HG03039 (cell line): Measurements from ENCODE around the gene HEATR9.
"Not testable (repeated sequence)": the region's sequence is repeated elsewhere in the genome, so short reads cannot be mapped to it uniquely, and the experiment has no call there.

Source experiments
- ATAC-seq: cut with Tn5 transposase; IDR thresholded peaks from one replicate; pipeline ENCODE4 v1.9.1; 2021; ENCODE audit warnings: mild to moderate bottlenecking, moderate library complexity; ENCODE audit not compliant: unreplicated experiment

Gene HEATR9, protein sequence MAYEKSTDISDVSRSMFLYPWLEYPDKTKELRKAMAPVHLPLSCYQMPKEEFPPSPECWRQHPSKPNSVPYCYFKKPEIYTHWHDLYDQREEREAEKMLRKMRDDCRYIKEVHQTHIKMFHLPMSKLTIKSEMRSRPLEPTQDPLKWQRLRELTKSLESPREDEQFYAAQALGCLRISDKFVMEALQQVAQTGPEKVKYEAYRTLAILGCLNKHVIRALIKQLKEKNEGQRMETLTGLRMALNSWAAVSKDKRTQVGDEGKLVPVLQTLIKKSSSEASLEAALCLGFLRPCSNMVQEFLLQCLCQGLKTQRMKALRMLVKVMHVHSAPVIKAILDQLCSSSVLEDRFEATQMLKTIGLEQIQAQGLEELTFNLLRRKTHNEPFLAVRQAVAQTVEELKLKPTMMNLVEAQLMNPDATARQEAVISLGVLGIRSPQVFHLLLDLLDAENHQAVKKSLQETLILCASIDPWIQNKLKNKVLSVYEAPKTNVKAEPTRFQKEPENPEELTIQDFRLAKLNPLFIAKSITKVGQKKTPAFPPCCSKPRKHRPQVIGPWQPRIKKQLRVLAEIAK

DNA sequence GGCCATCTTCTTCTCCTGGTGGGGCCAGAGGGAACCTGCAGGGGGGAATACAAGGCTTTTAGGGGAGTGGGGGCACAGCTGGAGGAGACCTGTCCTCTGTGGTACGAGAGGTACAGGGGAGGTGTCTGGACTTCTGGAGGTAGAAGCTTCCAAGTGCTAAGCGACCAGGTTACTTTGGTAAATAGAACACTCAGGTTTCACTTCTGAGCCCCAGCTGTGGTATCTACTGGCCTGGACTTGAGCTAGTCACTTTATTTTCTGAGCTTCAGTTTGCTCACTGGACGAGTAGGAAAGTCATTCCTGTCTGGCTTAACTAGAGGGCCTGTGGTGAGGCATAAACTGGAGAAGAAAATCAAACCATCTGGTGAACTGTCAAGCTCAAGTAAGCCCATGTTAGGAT is at the start of gene HEATR9:
Gene HEATR9, minus strand, starts transcription at position 155 of the 400 bp plus-strand sequence. Its CDS starts 149 bp downstream, at position 6.
- ATAC-seq, result no peak

DNA sequence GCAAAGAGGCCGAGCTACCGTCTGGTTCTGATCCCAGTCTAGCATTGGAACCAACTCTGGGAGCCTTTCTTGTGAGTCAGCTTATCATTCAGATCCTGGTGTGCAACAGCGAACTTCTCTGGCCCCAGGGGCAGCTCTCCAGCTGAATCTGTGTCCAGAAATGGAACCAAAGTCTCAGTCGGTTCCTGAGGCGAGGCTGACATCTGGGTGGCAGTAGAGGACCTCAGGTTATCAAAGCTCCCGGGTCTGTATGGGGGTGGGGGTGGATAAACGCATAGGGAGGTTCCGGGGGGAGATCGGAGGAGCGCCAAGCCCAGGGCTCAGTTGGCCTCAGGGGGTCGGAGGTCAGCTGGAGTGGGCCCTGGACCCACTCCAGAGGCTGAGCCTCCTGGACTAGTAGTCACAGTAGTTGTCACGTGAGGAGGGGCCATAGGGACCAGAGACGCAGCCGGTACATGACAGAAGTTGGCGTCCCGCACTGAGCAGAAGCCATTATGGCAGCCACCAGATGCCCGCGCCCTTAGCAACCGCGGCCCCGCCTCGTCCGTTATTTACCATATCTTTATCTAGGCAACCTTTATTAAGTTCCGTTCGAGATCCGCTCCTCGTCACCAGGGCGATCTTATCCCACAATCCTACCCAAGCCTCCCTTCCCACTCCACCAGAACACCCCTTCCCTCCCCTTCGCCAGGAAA is 49.0 kb upstream of the HEATR9 start:
- ATAC-seq, result no peak

DNA sequence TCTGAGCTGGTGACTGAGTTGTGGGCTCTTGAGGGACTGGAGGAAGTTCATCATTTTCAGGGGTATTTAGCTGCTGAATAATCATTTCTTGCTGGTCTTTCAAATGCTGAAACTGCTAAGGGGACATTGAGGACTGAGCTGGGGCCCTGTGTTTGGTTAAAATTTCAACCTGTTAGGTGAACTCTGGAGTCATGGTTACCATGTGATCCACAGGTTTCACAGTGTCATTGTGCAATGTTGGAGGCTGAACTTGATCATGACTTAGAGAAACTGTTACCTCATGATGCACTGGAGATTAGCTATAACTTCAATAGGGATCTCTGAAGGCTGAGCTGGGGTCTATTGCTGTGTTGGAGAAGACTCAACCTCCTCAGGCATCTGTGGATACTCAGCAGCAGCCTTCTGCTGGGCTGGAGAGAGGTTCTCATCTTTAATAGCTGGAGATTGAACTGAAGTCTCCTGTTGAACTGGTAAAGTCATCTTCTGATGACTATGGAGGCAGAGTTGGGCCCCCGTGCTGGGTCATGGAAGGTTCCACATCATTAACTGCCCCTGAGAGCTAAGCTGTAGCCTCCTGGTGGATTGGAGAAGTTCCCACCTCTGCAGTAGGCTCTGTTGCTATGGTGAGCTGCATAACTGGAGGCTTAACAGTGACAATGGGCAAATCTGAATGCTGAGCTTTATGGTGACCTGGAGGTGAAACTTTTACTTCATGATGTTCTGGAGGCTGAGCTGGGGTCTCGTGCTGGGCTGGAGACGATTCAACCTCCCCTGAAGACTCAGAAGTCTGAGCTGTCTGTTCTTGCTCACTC is 46.7 kb upstream of the HEATR9 start:
- no peak for ATAC-seq

DNA sequence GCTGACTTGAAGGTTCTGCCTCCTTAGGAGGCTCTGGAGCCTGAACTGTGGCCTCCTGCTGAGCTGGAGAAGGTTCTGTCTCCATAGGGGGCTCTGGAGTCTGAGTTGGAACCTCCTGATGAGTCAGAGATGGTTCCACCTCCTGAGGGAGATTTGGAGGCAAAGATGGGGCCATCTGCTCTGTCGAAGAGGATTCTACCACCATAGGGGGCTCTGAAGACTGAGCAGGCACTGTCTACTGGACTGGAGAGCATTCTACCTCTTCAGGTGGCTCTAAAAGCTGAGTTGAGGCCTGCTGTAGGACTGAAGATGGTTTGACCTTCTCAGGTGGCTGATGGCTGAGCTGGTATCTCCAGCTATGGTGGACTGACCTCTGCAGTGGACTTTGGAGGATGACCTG is 45.7 kb upstream of the HEATR9 start:
- ATAC-seq, result no peak

DNA sequence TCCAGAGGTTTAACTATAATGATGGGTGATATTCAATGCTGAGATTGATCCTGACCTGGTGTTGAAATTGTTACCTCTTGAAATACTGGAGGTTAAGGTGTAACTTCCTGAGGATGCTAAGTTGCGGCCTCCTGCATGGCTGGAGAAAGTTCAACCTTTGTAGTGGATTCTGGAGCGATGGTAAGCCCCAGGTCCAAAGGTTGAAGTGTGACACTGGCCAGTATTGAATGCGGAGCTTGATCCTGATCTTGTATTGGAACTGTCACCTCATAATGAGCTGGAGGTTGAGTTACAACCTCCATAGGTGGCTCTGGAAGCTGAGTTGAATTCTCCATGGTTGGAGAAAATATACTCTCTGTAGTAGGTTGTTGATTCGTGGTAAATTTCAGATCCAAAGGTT is 44.9 kb upstream of the HEATR9 start:
- ATAC-seq, result no peak

DNA sequence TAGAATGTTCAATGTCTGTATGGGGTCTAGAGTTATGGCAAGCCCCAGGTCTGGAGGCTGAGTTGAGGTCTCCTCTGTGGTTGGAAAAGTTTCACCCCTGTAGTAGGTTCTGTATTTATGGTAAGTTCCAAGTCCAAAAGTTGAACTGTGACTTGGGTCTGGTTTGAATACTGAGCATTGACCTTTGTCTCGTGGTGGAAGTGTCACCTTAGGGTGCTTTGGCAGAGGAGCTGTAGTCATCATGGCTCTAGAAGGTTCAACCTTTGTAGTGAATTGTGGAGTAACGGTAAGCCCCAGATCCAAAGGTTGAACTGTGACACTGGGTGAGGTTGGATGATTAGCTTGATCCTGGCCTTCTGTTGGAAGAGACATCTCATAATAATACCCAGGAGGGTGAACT is 44.3 kb upstream of the HEATR9 start:
- no peak for ATAC-seq

DNA sequence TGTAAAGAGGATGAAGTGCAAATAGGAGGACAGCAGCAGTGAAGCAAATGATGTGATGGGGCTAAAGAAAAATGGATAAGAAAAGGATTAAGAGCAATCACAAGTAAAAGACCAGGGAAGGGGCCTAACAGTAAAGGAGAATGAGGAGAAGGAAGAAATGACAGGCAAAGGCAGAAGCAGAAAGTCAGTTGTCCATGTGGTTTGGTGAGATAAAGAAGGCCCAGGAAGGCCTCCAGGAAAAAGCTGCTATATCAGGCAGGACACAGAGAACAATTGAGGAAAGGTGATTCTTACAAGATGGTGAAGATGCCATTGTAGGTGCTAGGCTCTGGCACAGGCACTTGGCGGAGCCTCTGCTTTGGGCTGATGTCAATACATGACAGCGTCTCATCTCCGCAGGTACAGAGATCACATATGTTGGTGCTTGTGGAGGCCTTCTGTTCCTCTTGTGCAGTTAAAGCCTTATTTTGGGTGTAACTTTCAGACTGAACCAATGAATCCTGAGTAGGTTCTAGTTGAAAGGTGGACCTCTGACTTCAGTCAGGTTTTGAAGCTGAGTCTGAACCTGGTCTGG is 43.7 kb upstream of the HEATR9 start:
- ATAC-seq, result no peak

DNA sequence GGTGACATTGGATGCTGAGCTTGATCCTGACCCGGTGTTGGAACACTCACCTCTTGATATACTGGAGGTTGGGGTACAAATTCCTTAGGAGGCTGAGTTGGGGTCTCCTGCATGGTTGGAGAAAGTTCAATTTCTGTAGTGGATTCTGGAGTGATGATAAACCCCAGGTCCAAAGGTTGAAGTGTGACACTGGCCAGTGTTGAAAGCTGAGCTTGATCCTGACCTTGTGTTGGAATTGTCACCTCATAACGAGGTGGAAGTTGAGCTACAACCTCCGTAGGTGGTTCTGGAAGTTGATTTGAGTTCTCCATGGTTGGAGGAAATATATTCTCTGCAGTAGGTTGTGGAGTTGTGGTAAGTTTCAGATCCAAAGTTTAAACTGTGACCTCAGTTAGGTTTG is 40.7 kb upstream of the HEATR9 start:
- ATAC-seq, result no peak

DNA sequence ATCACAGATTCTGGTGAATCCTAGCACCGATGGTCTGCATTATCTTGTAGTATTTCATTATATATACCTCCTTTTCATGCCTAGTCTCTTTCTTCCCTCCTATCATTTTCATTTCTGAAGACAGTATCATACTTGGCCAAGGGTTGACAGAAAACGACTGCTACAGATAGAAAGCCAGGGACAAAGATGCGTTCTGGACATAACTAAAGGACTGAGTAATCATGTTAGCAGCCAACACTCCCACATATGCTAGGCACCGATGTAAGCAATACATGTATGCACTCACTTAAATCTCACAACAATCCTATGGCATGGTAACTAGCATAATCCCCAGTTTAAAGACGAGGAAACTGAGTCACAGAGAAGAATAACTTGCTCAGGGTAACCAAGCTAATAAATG is 39.0 kb upstream of the HEATR9 start:
- ATAC-seq, result no peak

DNA sequence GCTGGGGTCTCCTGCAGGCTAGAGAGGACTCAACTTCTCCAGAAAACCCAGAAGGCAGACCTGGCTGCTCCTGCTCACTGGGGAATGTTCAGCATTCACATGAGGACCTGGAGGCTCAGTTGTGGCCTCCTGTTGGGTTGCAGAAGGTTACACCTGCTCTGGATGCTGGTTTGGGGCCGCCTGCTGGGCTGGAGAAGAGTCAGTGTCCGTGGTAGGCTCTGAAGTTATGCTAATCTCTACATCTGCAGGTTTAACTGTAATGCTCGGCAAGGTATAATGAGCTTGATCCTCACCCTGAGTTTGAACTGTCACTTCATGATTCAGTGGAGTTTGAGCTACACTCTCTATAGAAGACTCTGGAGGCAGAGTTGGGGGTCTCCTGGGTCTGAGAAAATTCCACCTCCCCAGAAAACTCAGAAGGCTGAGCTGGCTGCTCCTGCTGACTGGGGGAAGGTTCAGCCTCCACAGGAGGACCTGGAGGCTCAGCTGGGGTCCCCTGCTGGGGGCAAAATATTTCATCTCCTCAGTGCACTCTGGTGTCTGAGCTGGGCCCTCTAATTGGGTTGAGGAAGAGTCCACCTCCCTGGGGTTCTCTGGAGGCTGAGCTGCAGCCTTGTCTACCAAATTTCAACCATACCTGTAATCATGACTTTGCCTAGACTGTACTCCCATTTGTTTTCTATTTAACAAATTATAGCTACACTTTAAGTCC is 38.4 kb upstream of the HEATR9 start:
- ATAC-seq, result no peak

DNA sequence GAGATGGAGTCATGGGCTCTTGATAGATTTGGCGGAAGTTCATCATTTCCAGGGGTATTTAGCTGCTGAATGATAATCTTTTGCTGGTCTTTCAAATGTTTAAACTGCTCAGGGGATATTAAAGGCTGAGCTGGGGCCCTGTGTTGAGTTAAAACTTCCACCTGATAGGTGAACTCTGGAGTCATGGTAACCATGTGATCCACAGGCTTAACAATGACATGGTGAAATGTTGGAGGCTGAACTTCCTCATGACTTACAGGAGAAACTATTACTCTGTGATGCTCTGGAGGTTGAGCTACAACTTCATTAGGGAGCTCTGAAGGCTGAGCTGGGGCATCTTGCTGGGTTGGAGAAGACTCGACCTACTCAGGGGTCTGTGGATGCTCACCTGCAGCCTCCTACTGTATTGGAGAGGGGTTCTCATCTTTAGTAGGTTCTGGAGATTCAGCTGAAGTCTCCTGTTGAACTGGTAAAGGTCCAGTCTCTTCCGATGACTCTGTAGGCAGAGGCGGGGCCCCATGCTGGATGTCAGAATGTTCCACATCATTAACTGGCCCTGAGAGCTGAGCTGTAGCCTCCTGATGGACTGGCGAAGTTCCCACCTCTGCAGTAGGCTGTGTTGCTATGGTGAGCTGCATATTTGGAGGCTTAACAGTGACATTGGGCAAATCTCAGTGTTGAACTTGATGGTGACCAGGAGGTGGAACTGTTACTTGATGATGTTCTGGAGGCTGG is 37.7 kb upstream of the HEATR9 start:
- ATAC-seq, result no peak

DNA sequence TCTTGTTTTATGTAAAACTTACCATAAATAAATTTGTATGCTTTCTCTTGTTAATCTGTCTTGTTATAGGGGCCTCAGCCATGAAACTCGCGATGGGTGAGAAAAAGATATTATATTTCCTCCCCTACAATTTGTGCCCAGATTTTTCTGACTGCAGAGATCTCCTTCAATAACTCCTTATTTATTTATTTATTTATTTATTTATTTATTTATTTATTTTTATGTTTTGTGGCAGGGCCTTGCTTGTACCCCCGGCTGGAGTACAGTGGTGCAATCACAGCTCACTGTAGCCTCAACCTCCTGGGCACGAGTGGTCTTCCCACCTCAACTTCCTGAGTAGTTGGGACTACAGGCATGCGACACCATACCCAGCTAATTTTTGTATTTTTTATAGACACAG is 34.8 kb upstream of the HEATR9 start:
- no peak for ATAC-seq

DNA sequence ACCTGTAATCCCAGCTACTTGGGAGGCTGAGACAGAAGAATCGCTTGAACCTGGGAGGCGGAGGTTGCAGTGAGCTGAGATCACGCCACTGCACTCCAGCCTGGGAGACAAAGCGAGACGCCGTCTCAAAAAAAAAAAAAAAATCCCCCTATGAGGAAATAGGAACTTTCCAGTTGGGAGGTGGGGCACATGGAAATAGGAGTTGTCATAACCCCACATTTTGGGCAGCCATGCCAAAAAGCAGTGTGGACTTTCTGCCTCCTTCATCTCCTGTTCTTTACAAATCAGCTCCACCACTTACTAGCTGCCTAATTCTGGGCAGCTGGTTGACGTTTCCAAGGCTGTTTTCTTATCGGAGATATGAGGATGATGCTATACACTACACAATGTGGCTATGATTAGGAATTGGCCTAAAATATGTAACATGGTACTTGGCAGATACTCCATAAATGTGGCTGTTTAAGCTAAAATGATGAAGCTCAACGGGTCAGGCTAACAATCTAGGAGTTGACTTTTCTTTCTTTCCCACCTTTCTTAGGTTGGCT is 33.0 kb upstream of the HEATR9 start:
- no peak for ATAC-seq

DNA sequence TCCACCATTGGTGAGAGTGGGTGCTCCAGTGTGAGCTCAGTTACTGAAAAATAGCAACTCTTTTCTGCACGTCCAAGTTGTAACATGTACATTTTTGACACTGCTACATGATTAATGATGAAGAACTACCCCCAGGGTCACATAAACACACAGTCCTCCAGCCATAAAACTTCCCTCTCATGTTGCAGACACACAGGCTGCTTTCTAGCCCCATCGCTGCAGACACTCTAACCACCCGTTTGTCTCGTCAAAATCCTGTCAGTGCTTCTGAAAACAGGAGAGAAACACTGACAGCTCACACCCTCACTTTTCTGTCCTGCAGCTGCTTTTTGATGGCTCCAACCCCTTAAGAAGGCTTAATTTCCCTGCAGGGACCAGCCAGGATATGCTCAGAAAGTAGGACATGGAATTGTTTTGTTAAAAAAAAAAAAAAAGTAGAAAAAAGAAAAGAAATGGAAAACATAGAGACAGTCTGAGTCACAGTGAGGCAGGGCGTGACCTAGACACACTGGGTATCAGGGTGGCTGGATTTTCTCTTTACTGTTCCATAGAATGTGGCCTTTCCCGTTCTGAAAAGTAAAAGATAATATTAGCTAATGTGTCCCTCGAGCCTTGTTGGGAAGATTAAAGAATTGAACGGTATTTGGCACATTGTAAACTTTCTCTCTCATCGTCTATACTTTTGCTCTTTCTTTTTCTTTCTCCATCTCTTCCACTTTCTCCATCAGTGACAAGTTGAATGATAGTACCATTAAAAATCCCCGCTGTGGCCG is 32.2 kb upstream of the HEATR9 start:
- ATAC-seq, result no peak

DNA sequence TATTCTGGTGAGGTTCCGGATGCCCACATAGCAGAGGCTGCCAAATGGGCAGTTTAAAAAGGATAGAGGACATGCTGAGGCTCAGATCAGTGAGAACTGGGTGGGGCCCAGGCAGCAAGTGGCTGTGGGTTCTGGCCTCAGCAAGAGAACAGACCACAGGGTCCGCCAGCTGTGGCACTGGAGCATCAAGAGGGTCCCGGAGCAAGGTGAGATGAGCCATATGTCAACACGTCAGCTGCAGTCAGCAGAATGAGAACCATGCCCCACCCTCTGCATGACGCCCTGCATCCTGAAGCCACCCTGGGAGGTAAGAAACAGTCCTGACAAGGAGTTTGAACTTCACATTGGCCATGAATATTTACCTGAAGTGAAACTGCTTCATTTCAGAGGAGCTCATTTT is 31.6 kb upstream of the HEATR9 start:
- no peak for ATAC-seq

DNA sequence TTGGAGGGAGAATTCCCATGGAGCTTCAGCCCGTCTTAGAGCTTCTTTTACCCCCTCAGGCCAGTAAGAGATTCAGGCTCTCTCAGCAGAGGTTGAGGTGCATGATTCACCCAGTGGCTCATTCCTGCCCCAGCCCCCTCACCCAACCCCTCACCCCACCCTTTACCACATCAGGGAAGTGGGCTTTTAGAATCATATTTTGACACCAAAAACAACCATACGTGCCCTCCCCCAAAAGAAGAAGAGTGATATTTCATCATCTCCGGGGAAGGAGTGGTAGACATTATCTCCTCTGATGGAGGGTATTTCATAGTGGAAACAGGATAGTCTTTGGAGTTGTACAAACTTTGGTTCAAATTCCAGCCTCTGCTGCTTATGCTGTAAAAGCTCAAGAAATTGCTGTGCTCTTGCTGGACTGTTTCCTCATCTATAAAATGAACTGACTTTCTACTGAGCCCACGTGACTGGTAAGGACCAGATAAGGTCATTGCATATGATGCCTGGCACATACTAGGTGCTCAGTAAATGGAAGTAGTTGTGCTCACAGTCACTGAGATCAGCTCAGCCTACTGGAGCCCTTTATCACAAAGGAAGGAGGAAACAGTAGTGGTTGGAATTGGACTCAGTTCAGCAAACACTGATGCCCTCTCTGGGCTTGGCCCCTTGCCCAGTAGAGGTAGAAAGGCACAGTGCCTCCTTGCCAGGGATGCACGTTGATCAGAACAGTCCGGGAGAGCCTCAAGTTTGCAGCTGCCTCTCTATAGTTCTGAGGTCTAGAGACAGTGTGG is 29.8 kb upstream of the HEATR9 start:
- no peak for ATAC-seq

DNA sequence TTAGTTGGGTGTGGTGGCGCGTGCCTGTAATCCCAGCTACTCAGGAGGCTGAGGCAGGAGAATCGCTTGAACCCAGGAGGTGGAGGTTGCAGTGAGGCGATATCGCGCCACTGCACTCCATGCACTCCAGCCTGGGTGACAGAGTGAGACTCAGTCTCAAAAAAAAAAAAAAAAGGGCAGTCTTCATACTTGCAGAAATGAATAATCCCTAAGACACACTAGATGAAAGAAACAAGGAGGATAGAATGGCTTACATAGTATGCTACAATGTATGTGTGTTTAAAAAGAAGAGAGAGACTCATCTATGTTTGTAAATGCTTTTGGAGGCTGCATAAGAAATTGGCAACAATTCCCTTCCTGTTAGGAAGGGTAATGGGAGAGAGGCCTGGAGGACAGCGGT is 29.1 kb upstream of the HEATR9 start:
- not testable (repeated sequence) for ATAC-seq
